ENCODE data around the gene TRIM8. TPM values are rescaled to one million over a fixed set of nuclear protein-coding genes. Genes with fewer than 3 reads are reported as not detected.

Gene TRIM8
- total and polyA plus RNA-seq, 2 of the 4 experiments (the other 2 are of a cell fraction): 25.5 to 126 TPM

DNA sequence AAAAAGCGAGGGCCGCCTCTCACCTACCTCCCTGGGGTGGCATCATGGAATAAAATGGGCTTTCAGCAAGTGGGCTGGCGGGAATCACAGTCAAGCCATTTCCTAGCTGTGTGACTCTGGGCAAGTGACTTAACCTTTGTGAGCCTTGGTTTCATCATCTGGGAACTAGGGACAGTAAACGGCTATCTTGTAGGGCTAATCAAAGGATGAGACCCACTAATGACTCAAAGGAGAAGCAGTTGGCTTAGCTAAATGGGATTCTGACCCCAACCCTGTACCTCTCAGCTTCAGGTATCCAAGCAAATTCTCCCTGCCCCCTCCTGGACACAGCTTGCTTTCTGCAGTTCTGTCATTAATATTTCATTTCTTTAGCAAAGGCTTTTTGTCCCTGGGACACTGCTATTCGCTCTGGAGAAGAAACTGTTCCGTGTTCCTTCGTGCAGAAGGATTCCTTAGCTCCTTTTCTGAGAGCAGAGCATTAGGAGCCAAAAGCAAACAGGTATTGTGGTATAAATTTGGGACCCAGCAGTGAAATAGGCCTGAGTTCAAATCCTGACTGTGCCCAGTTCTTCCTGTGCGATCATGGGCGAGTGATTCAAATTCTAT lies 25.9 kb downstream of the TRIM8 start:
- H3K14ac ChIP-seq (replicated peaks; ENCODE audit: low read depth, low read length): peak overlapping the region; percentile 62; the same call in 1 of the 2 replicates
- no peak overlapping the region for H3K18ac ChIP-seq (ENCODE audit: low read depth, low read length)
- H2BK15ac ChIP-seq (ENCODE audit: low read depth, low read length): peak overlapping the region; percentile 1; the same call in 1 of the 3 replicates
- no peak overlapping the region for H3K9ac ChIP-seq (ENCODE audit: low read depth, low read length)
- H4K20me1 ChIP-seq (ENCODE audit: insufficient read depth, low read length): no peaks in the 10 kb centered on the region
- H3K27me3 ChIP-seq (ENCODE audit: control insufficient read depth, insufficient read depth, low read length): no peaks in the 10 kb centered on the region
- 0 out of 2 replicates have a peak overlapping the region, but pooled peaks have one; percentile 36 for H2BK120ac ChIP-seq (ENCODE audit: low read depth, low read length)
- no peak overlapping the region for H3K56ac ChIP-seq (ENCODE audit: extremely low read depth, insufficient read depth, low read length)
- dilution Hi-C loops (cut with HindIII; ENCODE audit: low sequenced_read_pairs, unreplicated experiment): no loop called here
- H3K9me1 ChIP-seq (ENCODE audit: insufficient read depth, low read length): peaks cover 16% of the 10 kb centered on the region
- no peaks in the 10 kb centered on the region for H3K9me3 ChIP-seq (ENCODE audit: control insufficient read depth, insufficient read depth, low read length)
- no peak overlapping the region for H2AFZ ChIP-seq (replicated peaks; ENCODE audit: low read length, poor library complexity)
- DNase-seq (no peak), ATAC-seq (ENCODE audit: low read depth) (no peak)
- H2AK5ac ChIP-seq (ENCODE audit: low read depth, low read length): peak overlapping the region; percentile 35; the same call in 1 of the 2 replicates
- no peak overlapping the region for H4K8ac ChIP-seq (ENCODE audit: low read depth in 2 of 2, low read length in 2 of 2)
- peak overlapping the region; percentile 75 for H3K23ac ChIP-seq (ENCODE audit: low read depth, low read length)
- in situ Hi-C loops (cut with MboI; ENCODE audit: low sequenced_read_pairs): no loop called here
- no peak overlapping the region for H2BK20ac ChIP-seq (ENCODE audit: low read depth, low read length)
- H3K4ac ChIP-seq (ENCODE audit: low read depth, low read length): peak overlapping the region; percentile 20; the same call in 1 of the 2 replicates
- ChIA-PET CTCF (no interaction called here), POLR2A (ENCODE audit: unreplicated experiment) (no interaction called here)
- H4K5ac ChIP-seq (ENCODE audit: low read depth, low read length): no peak overlapping the region; the same call in 1 of the 2 replicates
- H4K91ac ChIP-seq (ENCODE audit: insufficient read depth, low read depth, low read length): peak overlapping the region; percentile 31
- no TSS peak for BruUV-seq (replicated peaks)
- intact Hi-C loops (cut with micrococcal nuclease): no loop called here
- no peak overlapping the region for H3K27ac ChIP-seq (ENCODE audit: insufficient read depth, low read length)
- H3K79me1 ChIP-seq (ENCODE audit: low read depth in 1 of 2, low read length in 2 of 2): peaks cover 0 to 25% of the 10 kb centered on the region in 2 experiments; a peak in 2 of 4 replicates
- no peak overlapping the region for H3K4me3 ChIP-seq (ENCODE audit: insufficient read depth, low read depth, low read length)
- no peaks in the 10 kb centered on the region for H3K36me3 ChIP-seq (ENCODE audit: control insufficient read depth, insufficient read depth, low read length)
- H3K4me2 ChIP-seq (ENCODE audit: low read depth, low read length): no peak overlapping the region
- no peak overlapping the region for H2BK5ac ChIP-seq (ENCODE audit: low read depth, low read length, poor library complexity, severe bottlenecking)
- H2AK9ac ChIP-seq (replicated peaks; ENCODE audit: low read depth, low read length, poor library complexity): peak overlapping the region; percentile 39
- 100% methylated on average over 1 of the region's 9 CpGs; no CpG with 5 or more reads in 1 of the 2 experiments for WGBS, 2 experiments (ENCODE audit: extremely low coverage in 2 of 2, insufficient read length in 1 of 2)
- H3K4me1 ChIP-seq (ENCODE audit: control insufficient read depth, insufficient read depth, low read length): peaks cover 31% of the 10 kb centered on the region
- TF ChIP-seq, protein P1, sequence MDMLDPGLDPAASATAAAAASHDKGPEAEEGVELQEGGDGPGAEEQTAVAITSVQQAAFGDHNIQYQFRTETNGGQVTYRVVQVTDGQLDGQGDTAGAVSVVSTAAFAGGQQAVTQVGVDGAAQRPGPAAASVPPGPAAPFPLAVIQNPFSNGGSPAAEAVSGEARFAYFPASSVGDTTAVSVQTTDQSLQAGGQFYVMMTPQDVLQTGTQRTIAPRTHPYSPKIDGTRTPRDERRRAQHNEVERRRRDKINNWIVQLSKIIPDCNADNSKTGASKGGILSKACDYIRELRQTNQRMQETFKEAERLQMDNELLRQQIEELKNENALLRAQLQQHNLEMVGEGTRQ (IDR thresholded peaks at IDR 0.05; ENCODE audit: low read depth, low read length): no peak
- TF ChIP-seq NFE2L2 (IDR thresholded peaks at IDR 0.05; ENCODE audit: low read depth, low read length) (no peak), SMC3 (IDR thresholded peaks at IDR 0.05; ENCODE audit: low read depth, low read length) (no peak), MAFK (IDR thresholded peaks at IDR 0.05; ENCODE audit: low read depth, low read length) (no peak), MAZ (IDR thresholded peaks at IDR 0.05; ENCODE audit: borderline replicate concordance, low read depth, low read length) (no peak), BHLHE40 (IDR thresholded peaks at IDR 0.05; ENCODE audit: low read depth, low read length) (no peak), CEBPB (IDR thresholded peaks at IDR 0.05; ENCODE audit: low read depth, low read length) (no peak)
- TF ChIP-seq, protein P2, sequence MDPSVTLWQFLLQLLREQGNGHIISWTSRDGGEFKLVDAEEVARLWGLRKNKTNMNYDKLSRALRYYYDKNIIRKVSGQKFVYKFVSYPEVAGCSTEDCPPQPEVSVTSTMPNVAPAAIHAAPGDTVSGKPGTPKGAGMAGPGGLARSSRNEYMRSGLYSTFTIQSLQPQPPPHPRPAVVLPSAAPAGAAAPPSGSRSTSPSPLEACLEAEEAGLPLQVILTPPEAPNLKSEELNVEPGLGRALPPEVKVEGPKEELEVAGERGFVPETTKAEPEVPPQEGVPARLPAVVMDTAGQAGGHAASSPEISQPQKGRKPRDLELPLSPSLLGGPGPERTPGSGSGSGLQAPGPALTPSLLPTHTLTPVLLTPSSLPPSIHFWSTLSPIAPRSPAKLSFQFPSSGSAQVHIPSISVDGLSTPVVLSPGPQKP (IDR thresholded peaks at IDR 0.05; ENCODE audit: borderline replicate concordance, low read depth, low read length): no peak
- TF ChIP-seq, protein P3, sequence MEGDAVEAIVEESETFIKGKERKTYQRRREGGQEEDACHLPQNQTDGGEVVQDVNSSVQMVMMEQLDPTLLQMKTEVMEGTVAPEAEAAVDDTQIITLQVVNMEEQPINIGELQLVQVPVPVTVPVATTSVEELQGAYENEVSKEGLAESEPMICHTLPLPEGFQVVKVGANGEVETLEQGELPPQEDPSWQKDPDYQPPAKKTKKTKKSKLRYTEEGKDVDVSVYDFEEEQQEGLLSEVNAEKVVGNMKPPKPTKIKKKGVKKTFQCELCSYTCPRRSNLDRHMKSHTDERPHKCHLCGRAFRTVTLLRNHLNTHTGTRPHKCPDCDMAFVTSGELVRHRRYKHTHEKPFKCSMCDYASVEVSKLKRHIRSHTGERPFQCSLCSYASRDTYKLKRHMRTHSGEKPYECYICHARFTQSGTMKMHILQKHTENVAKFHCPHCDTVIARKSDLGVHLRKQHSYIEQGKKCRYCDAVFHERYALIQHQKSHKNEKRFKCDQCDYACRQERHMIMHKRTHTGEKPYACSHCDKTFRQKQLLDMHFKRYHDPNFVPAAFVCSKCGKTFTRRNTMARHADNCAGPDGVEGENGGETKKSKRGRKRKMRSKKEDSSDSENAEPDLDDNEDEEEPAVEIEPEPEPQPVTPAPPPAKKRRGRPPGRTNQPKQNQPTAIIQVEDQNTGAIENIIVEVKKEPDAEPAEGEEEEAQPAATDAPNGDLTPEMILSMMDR (conservative IDR thresholded peaks at IDR 0.05; ENCODE audit: low read depth, low read length): no peak
